SK-N-SH treated with all-trans-retinoic acid at 6 μM for 48 hours (cell line): ENCODE measurements around the gene OOSP2.

Experiments
- ATAC-seq: fragments of 200-7000 bp; cut with Tn5 transposase; 3 replicates; pipeline ENCODE4 v1.9.1; 2020; ENCODE audit warnings: mild to moderate bottlenecking, moderate library complexity
- CSRNP3 ChIP-seq: fragments of 250-450 bp; sonication (Bioruptor Pico); IDR thresholded peaks from 2 replicates; pipeline ENCODE4 v1.5.1; 2021; ENCODE audit warnings: mild to moderate bottlenecking, moderate library complexity
- ESRRG ChIP-seq: fragments of 250-450 bp; sonication (Bioruptor Pico); IDR thresholded peaks from 2 replicates; pipeline ENCODE4 v1.6.1; 2021; ENCODE audit warnings: mild to moderate bottlenecking
- PPARA ChIP-seq: fragments of 250-450 bp; sonication (Bioruptor Pico); IDR thresholded peaks from 2 replicates; pipeline ENCODE4 v1.5.0; 2020; ENCODE audit warnings: mild to moderate bottlenecking, borderline replicate concordance
- TSHZ2 ChIP-seq: fragments of 250-450 bp; sonication (Bioruptor Pico); IDR thresholded peaks from 2 replicates; pipeline ENCODE4 v1.5.0; 2020; ENCODE audit warnings: mild to moderate bottlenecking, moderate library complexity
- ZC3H10 ChIP-seq: fragments of 250-450 bp; sonication (Bioruptor Pico); IDR thresholded peaks from 2 replicates; pipeline ENCODE4 v1.5.1; 2021; ENCODE audit warnings: mild to moderate bottlenecking, moderate library complexity
- ZFP30 ChIP-seq: fragments of 450-650 bp; formaldehyde crosslinking; IDR thresholded peaks from 2 replicates; pipeline ENCODE4 v1.5.0; 2022; ENCODE audit warnings: mild to moderate bottlenecking, moderate library complexity
- ZNF70 ChIP-seq: fragments of 450-650 bp; formaldehyde crosslinking; IDR thresholded peaks from 2 replicates; pipeline ENCODE4 v1.5.0; 2020; ENCODE audit warnings: mild to moderate bottlenecking, moderate library complexity

OOSP2 gene

GRCh38 chr11:60097189-60097588, 57.0 kb downstream of the OOSP2 start:
- TF ChIP-seq ESRRG (CRISPR knock-in tag) (no peak), CSRNP3 (CRISPR knock-in tag) (no peak), TSHZ2 (no peak), ZNF70 (CRISPR knock-in tag) (no peak), ZFP30 (CRISPR knock-in tag) (no peak), ZC3H10 (CRISPR knock-in tag) (no peak), PPARA (CRISPR knock-in tag) (no peak)
- no peak for ATAC-seq
